Left lobe of liver (tissue), 1 donor: Measurements from ENCODE around the gene PAIP1. TPM values are rescaled to one million over a fixed set of nuclear protein-coding genes. Genes with fewer than 3 reads are reported as not detected.

ENCODE experiments used
- total RNA-seq: library from RNA; stranded (reverse); gene quantifications from one replicate; pipeline ENCODE4 v1.2.1, GENCODE V29; 2021
- donor health status: DM: no; HTN: yes; CAD: no.

PAIP1 gene
- total RNA-seq, 1 donor from 2014 or later: 32.8 TPM

Other genes with a start within 250 kb of the PAIP1 start
- 42.8 TPM for gene HMGCS1, start 243.7 kb downstream of the PAIP1 start, total RNA-seq
- 2.3 TPM for gene CCL28, start 144.7 kb downstream of the PAIP1 start, total RNA-seq
- gene TMEM267, start 73.2 kb downstream of the PAIP1 start, total RNA-seq: 5.7 TPM
- 0.70 TPM for gene C5orf34, start 41.9 kb downstream of the PAIP1 start, total RNA-seq
- gene NNT, start 46.1 kb upstream of the PAIP1 start, total RNA-seq: 190 TPM